HG03520 (cell line): ENCODE results near the gene NOL3.
A peak's percentile ranks its signal among the peaks of the same experiment; 100 is the strongest.

Experiments used
- ATAC-seq: cut with Tn5 transposase; IDR thresholded peaks from one replicate; pipeline ENCODE4 v1.9.1; 2021; ENCODE audit warnings: mild to moderate bottlenecking, moderate library complexity; ENCODE audit not compliant: unreplicated experiment

The NOL3 gene

DNA sequence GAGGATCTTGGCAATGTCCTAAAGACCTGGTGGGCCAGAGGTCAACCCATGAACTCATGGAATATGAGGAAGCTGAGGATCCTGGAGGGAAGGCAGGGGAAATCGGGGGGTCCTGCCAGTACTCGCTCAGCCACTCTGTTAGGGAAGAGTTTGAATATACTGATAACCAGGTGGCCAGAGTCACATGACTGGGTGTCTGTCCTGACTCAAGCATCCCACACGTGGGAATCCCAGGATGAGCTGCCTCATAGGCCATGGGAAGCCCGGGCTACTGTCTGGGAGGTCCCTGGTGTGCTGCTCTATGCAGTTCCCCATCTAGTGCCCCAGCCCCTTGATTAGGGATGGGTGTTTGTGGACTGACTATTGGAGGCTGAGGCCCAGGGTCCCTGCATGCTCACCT is 18.0 kb downstream of the NOL3 start:
- ATAC-seq = no peak

GRCh38 chr16:67188798-67189197 is 18.5 kb downstream of the NOL3 start:
- no peak for ATAC-seq

GRCh38 chr16:67190041-67190440 is 19.7 kb downstream of the NOL3 start, which contains the start of gene EXOC3L1:
Gene EXOC3L1 (minus strand): TSS chr16:67190136. CDS start chr16:67189676, 460 bp downstream.
- no peak for ATAC-seq

GRCh38 chr16:67190448-67191399 is 20.4 kb downstream of the NOL3 start:
- no peak for ATAC-seq

DNA sequence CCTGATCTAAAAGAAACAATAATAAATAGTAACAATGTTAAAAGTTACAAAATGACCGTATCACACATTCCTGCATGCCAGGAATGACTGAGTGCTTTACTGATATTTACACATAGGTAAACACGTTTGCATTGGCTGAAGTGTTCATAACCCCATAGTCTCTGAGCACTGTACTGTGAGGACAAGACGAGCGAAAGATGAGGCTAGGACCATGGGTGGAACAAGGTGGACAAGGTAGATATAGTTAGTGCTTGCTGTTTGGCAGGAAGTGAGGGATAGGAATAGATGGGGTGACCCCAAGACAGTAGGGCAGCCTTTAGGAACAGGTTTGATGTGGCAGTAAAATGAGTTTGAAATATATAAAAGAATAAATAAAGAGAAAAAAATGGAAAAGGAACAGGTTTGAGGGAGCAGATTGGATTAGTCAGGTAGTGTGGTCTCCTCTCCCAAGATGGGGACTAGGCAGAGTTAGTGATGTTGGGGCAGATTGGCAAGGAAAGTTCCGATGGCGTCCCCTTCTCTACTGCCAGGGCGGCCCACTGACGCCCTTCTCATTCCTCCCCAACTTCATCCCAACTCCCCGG is 21.2 kb downstream of the NOL3 start:
- ATAC-seq = no peak

- peak; percentile 76 for ATAC-seq
These were observed 21.8 kb downstream of the NOL3 start, which contains the start of gene E2F4 for GRCh38 chr16:67191995-67192681. Gene E2F4 (plus strand): TSS chr16:67192155. CDS start chr16:67192228, 73 bp downstream.

DNA sequence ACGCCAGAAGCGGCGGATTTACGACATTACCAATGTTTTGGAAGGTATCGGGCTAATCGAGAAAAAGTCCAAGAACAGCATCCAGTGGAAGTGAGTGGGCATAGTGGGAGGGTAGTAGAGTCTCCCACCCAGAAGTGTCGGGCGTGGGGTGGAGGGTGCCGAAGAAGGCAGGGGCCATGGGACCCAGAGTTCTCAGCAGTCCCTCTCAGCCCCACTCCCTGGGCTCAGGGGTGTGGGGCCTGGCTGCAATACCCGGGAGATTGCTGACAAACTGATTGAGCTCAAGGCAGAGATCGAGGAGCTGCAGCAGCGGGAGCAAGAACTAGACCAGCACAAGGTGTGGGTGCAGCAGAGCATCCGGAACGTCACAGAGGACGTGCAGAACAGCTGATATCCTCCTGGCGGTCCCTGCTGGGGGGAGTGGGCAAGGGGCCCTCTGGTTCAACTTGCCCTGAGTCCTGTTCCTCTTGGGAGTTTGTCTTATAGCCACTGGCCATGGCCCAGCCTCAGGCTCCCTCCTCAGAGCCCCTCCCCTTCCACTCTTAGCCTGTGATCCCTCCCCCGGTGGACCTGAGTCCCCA is 22.5 kb downstream of the NOL3 start:
- ATAC-seq = no peak

DNA sequence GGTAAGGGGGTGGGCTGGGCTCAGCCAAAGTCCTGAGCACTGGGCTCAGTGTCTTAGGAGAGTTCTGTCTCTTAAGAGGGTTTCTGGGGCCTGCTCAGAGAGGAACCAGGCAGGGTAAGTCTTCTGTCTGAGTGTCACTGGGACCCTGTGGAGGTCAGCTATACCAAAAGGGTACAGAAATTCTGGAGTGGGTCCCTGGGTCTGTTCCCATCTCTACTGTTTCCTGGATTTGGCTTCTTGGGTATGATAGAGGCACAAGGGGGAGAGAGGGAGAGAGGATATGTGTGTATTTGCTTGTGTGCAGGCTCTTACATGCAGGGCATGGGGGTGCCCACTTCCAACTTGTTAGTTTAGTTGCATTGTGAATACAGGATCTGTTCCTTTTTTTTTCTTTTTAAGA is 23.2 kb downstream of the NOL3 start:
- no peak for ATAC-seq

GRCh38 chr16:67194260-67194659 is 23.9 kb downstream of the NOL3 start:
- ATAC-seq = no peak

- no peak for ATAC-seq
These were observed 25.3 kb downstream of the NOL3 start for GRCh38 chr16:67195676-67196075.

DNA sequence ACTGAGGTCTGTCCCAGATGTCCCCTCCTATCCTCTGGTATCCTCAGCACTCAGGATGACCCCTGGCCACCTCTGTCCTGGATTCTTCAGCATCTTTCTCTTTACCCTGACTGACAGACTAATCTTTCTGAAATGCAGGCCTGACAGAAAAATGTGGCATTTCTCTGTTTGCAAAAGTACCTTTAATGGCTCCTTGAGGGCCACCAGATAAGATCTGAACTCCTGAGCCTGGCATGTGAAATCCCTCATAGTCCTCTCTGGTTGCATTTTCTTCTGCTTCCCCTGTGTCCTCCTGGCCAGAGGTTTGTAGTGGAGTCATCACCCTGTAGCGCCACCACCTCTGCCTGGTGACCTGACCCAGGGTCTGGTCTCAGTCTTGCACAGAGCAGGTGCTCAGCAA is 26.5 kb downstream of the NOL3 start:
- no peak for ATAC-seq

DNA sequence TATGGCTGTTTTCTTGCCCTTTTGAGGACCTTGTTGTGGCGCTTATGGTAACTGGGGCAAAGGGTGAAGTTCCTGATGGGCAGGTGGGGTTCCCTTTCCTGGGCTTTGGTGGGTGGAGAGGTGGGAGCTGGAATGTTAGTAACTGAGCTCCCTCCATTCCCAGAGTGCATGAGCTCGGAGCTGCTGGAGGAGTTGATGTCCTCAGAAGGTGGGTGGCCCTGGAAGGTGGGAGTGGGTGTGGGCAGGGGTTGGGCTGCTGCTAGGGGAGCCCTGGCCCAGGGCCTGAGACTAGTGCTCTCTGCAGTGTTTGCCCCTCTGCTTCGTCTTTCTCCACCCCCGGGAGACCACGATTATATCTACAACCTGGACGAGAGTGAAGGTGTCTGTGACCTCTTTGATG is 27.4 kb downstream of the NOL3 start:
- no peak for ATAC-seq

- no peak for ATAC-seq
These were observed 27.9 kb downstream of the NOL3 start for GRCh38 chr16:67198238-67198734.

DNA sequence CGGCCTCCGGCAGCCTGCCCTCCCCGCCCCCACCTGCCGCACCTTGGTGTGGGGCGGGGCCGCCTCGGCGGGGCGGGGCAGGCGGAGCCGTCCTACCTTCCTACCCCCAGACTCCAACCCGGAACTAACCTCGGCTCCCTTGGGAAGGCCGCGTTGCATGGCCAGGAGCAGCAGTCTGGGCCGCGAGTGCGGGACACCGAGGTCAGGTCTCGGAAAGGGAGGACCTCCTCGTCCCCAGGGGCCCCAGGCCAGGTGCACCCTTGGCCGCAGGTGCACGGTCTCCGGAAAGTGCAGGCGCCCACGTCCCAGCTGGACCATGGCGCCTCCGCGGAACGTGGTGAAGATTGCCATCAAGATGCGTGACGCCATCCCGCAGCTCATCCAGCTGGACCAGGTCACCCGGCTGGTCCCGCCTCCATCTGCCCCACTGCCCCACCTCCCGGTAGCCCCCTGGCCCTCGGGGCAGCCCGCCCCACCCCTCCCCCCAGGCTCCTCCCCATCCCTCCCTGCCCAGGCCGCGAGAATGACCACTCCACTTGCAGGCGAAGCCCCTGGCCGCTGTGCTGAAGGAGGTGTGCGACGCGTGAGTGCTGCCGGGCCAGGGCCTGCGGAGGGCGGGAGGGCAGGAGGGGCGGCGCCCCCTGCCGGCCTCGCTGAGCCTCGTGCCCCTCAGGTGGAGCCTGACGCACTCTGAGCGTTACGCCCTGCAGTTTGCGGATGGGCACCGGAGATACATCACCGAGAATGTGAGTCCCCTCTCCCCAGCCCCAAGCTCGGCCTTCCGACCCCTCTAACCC is 28.9 kb downstream of the NOL3 start, which contains the start of gene ELMO3:
Gene ELMO3 (plus strand): TSS at position 121 of the 797 bp plus-strand sequence. CDS start 196 bp downstream, at position 317.
- ATAC-seq = no peak

DNA sequence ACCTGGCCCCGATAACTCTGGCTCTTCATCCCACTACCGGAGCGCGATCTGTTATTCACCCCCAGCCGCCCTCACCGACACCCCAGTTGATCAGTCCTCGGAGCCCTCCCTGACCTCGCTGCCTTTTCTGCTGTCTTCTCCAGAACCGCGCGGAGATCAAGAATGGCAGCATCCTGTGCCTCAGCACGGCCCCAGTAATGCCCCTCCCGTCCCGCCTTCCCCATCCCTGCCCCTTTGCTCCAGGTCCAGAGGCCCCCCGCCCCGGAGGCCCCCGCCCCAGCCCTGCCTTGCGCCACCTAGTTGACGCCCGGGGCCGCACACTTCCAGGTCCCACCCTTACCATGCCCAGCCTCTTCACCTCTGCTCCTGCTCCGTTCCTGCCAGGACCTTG is 29.5 kb downstream of the NOL3 start:
- ATAC-seq = no peak

- no peak for ATAC-seq
These were observed 30.2 kb downstream of the NOL3 start for GRCh38 chr16:67200491-67200890.

DNA sequence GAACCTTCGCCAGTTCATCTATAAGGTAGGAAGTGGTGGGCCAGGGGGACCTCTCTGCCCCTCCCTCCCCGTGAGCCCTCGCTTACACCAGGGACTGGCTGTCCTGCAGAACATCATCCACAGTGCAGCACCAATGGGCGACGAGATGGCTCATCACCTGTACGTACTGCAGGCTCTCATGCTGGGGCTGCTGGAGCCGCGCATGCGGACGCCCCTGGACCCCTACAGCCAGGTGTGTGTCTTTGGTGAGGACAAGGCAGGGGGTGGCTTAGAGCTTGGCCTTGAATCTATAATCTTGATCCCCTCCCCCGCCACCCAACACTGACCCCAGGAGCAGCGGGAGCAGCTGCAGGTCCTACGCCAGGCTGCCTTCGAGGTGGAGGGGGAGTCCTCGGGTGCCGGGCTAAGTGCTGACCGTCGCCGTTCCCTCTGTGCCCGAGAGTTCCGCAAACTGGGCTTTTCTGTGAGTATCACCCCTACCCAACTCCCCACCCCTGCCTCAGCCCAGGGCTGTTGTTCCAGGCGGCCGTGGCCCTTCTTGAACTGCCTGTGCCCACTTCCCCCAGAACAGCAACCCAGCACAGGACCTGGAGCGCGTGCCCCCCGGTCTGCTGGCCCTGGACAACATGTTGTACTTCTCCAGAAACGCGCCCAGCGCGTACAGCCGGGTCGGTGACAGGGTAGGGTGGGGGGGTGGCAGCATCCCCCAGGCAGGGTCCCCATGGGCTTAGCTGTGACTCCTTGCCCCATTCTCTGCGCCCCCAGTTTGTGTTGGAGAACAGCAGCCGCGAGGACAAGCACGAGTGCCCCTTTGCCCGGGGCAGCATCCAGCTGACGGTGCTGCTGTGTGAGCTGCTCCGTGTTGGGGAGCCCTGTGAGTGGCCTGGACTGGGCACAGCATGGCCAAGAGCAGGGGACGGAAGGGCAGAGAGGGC is 31.3 kb downstream of the NOL3 start:
- ATAC-seq = no peak

DNA sequence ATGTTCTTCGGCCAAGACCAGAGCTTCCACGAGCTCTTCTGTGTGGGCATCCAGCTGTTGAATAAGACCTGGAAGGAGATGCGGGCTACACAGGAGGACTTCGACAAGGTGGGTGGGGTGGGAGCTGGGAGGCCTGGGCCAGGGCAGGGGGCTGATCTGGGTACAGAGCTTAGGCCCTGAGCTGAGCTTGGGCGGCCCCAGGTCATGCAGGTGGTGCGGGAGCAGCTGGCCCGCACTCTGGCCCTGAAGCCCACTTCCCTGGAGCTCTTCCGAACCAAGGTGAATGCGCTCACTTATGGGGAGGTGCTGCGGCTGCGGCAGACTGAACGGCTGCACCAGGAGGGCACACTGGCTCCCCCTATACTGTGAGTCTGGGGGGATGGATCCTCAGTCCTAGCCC is 32.1 kb downstream of the NOL3 start:
- no peak for ATAC-seq

- no peak for ATAC-seq
These were observed 32.7 kb downstream of the NOL3 start for GRCh38 chr16:67202956-67203493.
